Measurements from ENCODE around the gene SIPA1L3. TPM values are rescaled to one million over a fixed set of nuclear protein-coding genes. Genes with fewer than 3 reads are reported as not detected.

The SIPA1L3 gene
- total and polyA plus RNA-seq, 8 donors, result 2.9 to 211 (median 24.3) TPM

- H3K4me3 ChIP-seq, result no peak overlapping the region
- 73 to 89% (median 76%) methylated on average over 8 of the region's 8 CpGs for WGBS, 5 donors
- TF ChIP-seq POLR2A (IDR thresholded peaks at IDR 0.05) (no peak), EP300 (IDR thresholded peaks at IDR 0.05) (no peak), CTCF (IDR thresholded peaks at IDR 0.05) (no peak), POLR2AphosphoS5 (IDR thresholded peaks at IDR 0.05) (no peak)
- H3K9me3 ChIP-seq, result no peaks in the 10 kb centered on the region
- H3K27me3 ChIP-seq, result peaks cover 0 to 8% (median 3%) of the 10 kb centered on the region in 3 donors
- no peaks in the 10 kb centered on the region for H3K4me1 ChIP-seq
- no peak for DNase-seq
- H3K36me3 ChIP-seq, result no peaks in the 10 kb centered on the region
- intact Hi-C loops (cut with DNase I; ENCODE audit: low total_unique reads), result no loop called here
- H3K27ac ChIP-seq, result no peak overlapping the region
Observed at GRCh38 chr19:37896180-37896579, 10.8 kb upstream of the SIPA1L3 start.

GRCh38 chr19:37899453-37899852, 7.6 kb upstream of the SIPA1L3 start:
- H3K9me3 ChIP-seq, result no peaks in the 10 kb centered on the region
- H3K36me3 ChIP-seq, result no peaks in the 10 kb centered on the region
- H3K4me3 ChIP-seq, result no peak overlapping the region
- WGBS, 5 donors, result 71 to 92% (median 81%) methylated on average over 1 of the region's 1 CpG
- DNase-seq, result no peak
- H3K27ac ChIP-seq, result no peak overlapping the region
- intact Hi-C loops (cut with DNase I; ENCODE audit: low total_unique reads), result no loop called here
- no peak for TF ChIP-seq POLR2A (IDR thresholded peaks at IDR 0.05)
- no peak for TF ChIP-seq POLR2AphosphoS5 (IDR thresholded peaks at IDR 0.05)
- no peak for TF ChIP-seq EP300 (IDR thresholded peaks at IDR 0.05)
- TF ChIP-seq CTCF (IDR thresholded peaks at IDR 0.05), result no peak
- H3K27me3 ChIP-seq, result no peaks in the 10 kb centered on the region
- no peaks in the 10 kb centered on the region for H3K4me1 ChIP-seq

- Histone ChIP-seq H3K4me3 (no peak overlapping the region), H3K36me3 (no peaks in the 10 kb centered on the region), H3K27ac (no peak overlapping the region), H3K27me3 (no peaks in the 10 kb centered on the region), H3K4me1 (no peaks in the 10 kb centered on the region), H3K9me3 (no peaks in the 10 kb centered on the region)
- no peak for DNase-seq
- intact Hi-C loops (cut with DNase I; ENCODE audit: low total_unique reads), result no loop called here
- no peak for TF ChIP-seq POLR2AphosphoS5 (IDR thresholded peaks at IDR 0.05)
- TF ChIP-seq CTCF (IDR thresholded peaks at IDR 0.05), result no peak
- TF ChIP-seq EP300 (IDR thresholded peaks at IDR 0.05), result no peak
- TF ChIP-seq POLR2A (IDR thresholded peaks at IDR 0.05), result no peak
- WGBS, 5 donors, result 61 to 81% (median 65%) methylated on average over 2 of the region's 2 CpGs
Observed at GRCh38 chr19:37899966-37900365, 7.0 kb upstream of the SIPA1L3 start.

- Histone ChIP-seq H3K27me3 (no peaks in the 10 kb centered on the region), H3K27ac (no peak overlapping the region), H3K4me3 (no peak overlapping the region), H3K36me3 (no peaks in the 10 kb centered on the region), H3K9me3 (no peaks in the 10 kb centered on the region), H3K4me1 (peaks cover 2 to 8% (median 5%) of the 10 kb centered on the region in 4 donors)
- DNase-seq, result peak; percentile 89 to 92
- intact Hi-C loops (cut with DNase I; ENCODE audit: low total_unique reads), result no loop called here
- TF ChIP-seq CTCF (IDR thresholded peaks at IDR 0.05) (peak in 5 of 7 experiments; percentile 59 to 79 (median 67)), POLR2AphosphoS5 (IDR thresholded peaks at IDR 0.05) (peak in 1 of 3 donors; percentile 63), POLR2A (IDR thresholded peaks at IDR 0.05) (no peak), EP300 (IDR thresholded peaks at IDR 0.05) (no peak)
- WGBS, 5 donors, result 0 to 1% (median 0%) methylated on average over 4 of the region's 4 CpGs
Observed at GRCh38 chr19:37902668-37903067, 4.3 kb upstream of the SIPA1L3 start.
